ENCODE results near the gene FAM72A.
"Not testable (repeated sequence)": the region's sequence is repeated elsewhere in the genome, so short reads cannot be mapped to it uniquely, and the experiment has no call there.

GRCh38 chr1:206226886-206227285 is 24.2 kb upstream of the FAM72A start:
- TF ChIP-seq EZH2, CTCF (IDR thresholded peaks at IDR 0.05): not testable (repeated sequence)

Measured in neural progenitor cell (in vitro differentiated cells).